Tibial nerve (tissue), 4 donors: ENCODE measurements around the gene TIMM23.
"Not testable (repeated sequence)": the region's sequence is repeated elsewhere in the genome, so short reads cannot be mapped to it uniquely, and the experiment has no call there.

ENCODE experiments used
- EP300 ChIP-seq, 2 donors: sonication (generic); formaldehyde crosslinking; IDR thresholded peaks; one replicate each; pipeline ENCODE4 v1.6.1; 2017; ENCODE audit warnings: antibody characterized with exemption in 2 of 2, mild to moderate bottlenecking in 1 of 2
- POLR2A ChIP-seq, 2 donors: fragments of 450-650 bp; IDR thresholded peaks; one replicate each; pipeline ENCODE4 v1.6.1; 2017; ENCODE audit warnings: antibody characterized with exemption in 2 of 2, mild to moderate bottlenecking in 2 of 2, moderate library complexity in 2 of 2
- TF ChIP-seq, protein P1 (sequence below), 5 experiments: fragments of 200-600 bp in 3 of 5; fragments of 450-650 bp in 2 of 5; sonication (generic) in 3 of 5; IDR thresholded peaks; one replicate each; pipeline ENCODE4 v1.5.1; 2016 to 2019; ENCODE audit warnings: antibody characterized with exemption in 5 of 5, mild to moderate bottlenecking in 3 of 5, moderate library complexity in 2 of 5

DNA sequence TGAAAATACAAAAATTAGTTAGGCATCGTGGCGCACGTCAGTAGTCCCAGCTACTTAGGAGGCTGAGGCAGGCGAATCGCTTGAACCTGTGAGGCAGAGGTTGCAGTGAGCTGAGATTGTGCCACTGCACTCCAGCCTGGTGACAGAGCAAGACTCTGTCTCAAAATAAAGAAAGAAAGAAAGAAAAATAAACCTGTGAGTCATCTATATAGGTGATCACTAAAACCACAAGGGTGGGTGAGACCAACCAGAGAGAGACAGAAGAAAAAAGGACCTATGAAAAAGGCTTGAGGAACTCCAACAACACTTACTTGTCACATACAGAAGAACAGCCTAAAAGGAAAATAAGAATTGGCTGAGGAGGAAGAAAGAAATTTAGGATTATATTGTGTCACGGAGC is 14.4 kb upstream of the TIMM23 start:
- TF ChIP-seq, protein P1, sequence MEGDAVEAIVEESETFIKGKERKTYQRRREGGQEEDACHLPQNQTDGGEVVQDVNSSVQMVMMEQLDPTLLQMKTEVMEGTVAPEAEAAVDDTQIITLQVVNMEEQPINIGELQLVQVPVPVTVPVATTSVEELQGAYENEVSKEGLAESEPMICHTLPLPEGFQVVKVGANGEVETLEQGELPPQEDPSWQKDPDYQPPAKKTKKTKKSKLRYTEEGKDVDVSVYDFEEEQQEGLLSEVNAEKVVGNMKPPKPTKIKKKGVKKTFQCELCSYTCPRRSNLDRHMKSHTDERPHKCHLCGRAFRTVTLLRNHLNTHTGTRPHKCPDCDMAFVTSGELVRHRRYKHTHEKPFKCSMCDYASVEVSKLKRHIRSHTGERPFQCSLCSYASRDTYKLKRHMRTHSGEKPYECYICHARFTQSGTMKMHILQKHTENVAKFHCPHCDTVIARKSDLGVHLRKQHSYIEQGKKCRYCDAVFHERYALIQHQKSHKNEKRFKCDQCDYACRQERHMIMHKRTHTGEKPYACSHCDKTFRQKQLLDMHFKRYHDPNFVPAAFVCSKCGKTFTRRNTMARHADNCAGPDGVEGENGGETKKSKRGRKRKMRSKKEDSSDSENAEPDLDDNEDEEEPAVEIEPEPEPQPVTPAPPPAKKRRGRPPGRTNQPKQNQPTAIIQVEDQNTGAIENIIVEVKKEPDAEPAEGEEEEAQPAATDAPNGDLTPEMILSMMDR (IDR thresholded peaks at IDR 0.05): not testable (repeated sequence)
- not testable (repeated sequence) for TF ChIP-seq POLR2A, EP300 (IDR thresholded peaks at IDR 0.05)
